ENCODE data around the gene GAGE12E. TPM values are rescaled to one million over a fixed set of nuclear protein-coding genes. Genes with fewer than 3 reads are reported as not detected.

Gene GAGE12E, protein sequence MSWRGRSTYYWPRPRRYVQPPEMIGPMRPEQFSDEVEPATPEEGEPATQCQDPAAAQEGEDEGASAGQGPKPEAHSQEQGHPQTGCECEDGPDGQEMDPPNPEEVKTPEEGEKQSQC
- total RNA-seq (2022; extraction: Qiagen RNA extraction), result not detected in 5 replicates

DNA sequence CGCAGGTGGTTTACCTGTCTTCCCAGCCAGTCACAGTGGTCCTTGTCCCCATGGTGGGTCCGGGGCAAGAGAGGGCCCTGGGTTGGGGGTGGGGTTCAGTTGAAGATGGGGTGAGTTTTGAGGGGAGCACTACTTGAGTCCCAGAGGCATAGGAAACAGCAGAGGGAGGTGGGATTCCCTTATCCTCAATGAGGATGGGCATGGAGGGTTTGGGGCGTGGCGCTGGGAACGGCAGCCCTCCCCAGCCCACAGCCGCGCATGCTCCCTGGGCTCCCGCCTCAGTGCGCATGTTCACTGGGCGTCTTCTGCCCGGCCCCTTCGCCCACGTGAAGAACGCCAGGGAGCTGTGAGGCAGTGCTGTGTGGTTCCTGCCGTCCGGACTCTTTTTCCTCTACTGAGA is at the start of gene GAGE12E:
TSS of gene GAGE12E (plus strand) at position 301 of the 400 bp plus-strand sequence. CDS start 1,155 bp downstream, outside the sequence.

DNA sequence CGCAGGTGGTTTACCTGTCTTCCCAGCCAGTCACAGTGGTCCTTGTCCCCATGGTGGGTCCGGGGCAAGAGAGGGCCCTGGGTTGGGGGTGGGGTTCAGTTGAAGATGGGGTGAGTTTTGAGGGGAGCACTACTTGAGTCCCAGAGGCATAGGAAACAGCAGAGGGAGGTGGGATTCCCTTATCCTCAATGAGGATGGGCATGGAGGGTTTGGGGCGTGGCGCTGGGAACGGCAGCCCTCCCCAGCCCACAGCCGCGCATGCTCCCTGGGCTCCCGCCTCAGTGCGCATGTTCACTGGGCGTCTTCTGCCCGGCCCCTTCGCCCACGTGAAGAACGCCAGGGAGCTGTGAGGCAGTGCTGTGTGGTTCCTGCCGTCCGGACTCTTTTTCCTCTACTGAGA is 19.2 kb upstream of the GAGE12E start, which contains the start of gene GAGE12C:
TSS of gene GAGE12C (plus strand) at position 301 of the 400 bp plus-strand sequence. CDS start 1,155 bp downstream, outside the sequence.

DNA sequence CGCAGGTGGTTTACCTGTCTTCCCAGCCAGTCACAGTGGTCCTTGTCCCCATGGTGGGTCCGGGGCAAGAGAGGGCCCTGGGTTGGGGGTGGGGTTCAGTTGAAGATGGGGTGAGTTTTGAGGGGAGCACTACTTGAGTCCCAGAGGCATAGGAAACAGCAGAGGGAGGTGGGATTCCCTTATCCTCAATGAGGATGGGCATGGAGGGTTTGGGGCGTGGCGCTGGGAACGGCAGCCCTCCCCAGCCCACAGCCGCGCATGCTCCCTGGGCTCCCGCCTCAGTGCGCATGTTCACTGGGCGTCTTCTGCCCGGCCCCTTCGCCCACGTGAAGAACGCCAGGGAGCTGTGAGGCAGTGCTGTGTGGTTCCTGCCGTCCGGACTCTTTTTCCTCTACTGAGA is 9.7 kb upstream of the GAGE12E start, which contains the start of gene GAGE12D:
TSS of gene GAGE12D (plus strand) at position 301 of the 400 bp plus-strand sequence. CDS start 1,155 bp downstream, outside the sequence.

DNA sequence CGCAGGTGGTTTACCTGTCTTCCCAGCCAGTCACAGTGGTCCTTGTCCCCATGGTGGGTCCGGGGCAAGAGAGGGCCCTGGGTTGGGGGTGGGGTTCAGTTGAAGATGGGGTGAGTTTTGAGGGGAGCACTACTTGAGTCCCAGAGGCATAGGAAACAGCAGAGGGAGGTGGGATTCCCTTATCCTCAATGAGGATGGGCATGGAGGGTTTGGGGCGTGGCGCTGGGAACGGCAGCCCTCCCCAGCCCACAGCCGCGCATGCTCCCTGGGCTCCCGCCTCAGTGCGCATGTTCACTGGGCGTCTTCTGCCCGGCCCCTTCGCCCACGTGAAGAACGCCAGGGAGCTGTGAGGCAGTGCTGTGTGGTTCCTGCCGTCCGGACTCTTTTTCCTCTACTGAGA is 9.5 kb downstream of the GAGE12E start, which contains the start of gene GAGE12F:
TSS of gene GAGE12F (plus strand) at position 301 of the 400 bp plus-strand sequence. CDS start 1,155 bp downstream, outside the sequence.

DNA sequence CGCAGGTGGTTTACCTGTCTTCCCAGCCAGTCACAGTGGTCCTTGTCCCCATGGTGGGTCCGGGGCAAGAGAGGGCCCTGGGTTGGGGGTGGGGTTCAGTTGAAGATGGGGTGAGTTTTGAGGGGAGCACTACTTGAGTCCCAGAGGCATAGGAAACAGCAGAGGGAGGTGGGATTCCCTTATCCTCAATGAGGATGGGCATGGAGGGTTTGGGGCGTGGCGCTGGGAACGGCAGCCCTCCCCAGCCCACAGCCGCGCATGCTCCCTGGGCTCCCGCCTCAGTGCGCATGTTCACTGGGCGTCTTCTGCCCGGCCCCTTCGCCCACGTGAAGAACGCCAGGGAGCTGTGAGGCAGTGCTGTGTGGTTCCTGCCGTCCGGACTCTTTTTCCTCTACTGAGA is 19.0 kb downstream of the GAGE12E start, which contains the start of gene GAGE12G:
TSS of gene GAGE12G (plus strand) at position 301 of the 400 bp plus-strand sequence. CDS start 1,155 bp downstream, outside the sequence.

DNA sequence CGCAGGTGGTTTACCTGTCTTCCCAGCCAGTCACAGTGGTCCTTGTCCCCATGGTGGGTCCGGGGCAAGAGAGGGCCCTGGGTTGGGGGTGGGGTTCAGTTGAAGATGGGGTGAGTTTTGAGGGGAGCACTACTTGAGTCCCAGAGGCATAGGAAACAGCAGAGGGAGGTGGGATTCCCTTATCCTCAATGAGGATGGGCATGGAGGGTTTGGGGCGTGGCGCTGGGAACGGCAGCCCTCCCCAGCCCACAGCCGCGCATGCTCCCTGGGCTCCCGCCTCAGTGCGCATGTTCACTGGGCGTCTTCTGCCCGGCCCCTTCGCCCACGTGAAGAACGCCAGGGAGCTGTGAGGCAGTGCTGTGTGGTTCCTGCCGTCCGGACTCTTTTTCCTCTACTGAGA is 28.6 kb downstream of the GAGE12E start, which contains the start of gene GAGE12H:
TSS of gene GAGE12H (plus strand) at position 301 of the 400 bp plus-strand sequence. CDS start 1,155 bp downstream, outside the sequence.

DNA sequence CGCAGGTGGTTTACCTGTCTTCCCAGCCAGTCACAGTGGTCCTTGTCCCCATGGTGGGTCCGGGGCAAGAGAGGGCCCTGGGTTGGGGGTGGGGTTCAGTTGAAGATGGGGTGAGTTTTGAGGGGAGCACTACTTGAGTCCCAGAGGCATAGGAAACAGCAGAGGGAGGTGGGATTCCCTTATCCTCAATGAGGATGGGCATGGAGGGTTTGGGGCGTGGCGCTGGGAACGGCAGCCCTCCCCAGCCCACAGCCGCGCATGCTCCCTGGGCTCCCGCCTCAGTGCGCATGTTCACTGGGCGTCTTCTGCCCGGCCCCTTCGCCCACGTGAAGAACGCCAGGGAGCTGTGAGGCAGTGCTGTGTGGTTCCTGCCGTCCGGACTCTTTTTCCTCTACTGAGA is 38.1 kb downstream of the GAGE12E start, which contains the start of gene GAGE2A:
TSS of gene GAGE2A (plus strand) at position 301 of the 400 bp plus-strand sequence. CDS start 1,155 bp downstream, outside the sequence.

DNA sequence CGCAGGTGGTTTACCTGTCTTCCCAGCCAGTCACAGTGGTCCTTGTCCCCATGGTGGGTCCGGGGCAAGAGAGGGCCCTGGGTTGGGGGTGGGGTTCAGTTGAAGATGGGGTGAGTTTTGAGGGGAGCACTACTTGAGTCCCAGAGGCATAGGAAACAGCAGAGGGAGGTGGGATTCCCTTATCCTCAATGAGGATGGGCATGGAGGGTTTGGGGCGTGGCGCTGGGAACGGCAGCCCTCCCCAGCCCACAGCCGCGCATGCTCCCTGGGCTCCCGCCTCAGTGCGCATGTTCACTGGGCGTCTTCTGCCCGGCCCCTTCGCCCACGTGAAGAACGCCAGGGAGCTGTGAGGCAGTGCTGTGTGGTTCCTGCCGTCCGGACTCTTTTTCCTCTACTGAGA is 47.6 kb downstream of the GAGE12E start, which contains the start of gene GAGE1:
TSS of gene GAGE1 (plus strand) at position 301 of the 400 bp plus-strand sequence. CDS start 1,155 bp downstream, outside the sequence.

Other genes starting within 250 kb of the GAGE12E start
- not detected in 5 replicates for gene GAGE10, start 247.6 kb upstream of the GAGE12E start, total RNA-seq (2022; extraction: Qiagen RNA extraction)
- not detected in 5 replicates for gene GAGE12J, start 229.3 kb upstream of the GAGE12E start, total RNA-seq (2022; extraction: Qiagen RNA extraction)
- 0.17 TPM in 1 of 5 replicates, not detected in the others for gene GAGE13, start 219.7 kb upstream of the GAGE12E start, total RNA-seq (2022; extraction: Qiagen RNA extraction)
- gene GAGE12C, start 19.1 kb upstream of the GAGE12E start, total RNA-seq (2022; extraction: Qiagen RNA extraction), result not detected in 5 replicates
- gene GAGE12D, start 9.6 kb upstream of the GAGE12E start, total RNA-seq (2022; extraction: Qiagen RNA extraction), result not detected in 5 replicates
- gene GAGE12F, start 9.6 kb downstream of the GAGE12E start, total RNA-seq (2022; extraction: Qiagen RNA extraction), result not detected in 5 replicates
- gene GAGE12G, start 19.1 kb downstream of the GAGE12E start, total RNA-seq (2022; extraction: Qiagen RNA extraction), result not detected in 5 replicates
- not detected in 5 replicates for gene GAGE12H, start 28.7 kb downstream of the GAGE12E start, total RNA-seq (2022; extraction: Qiagen RNA extraction)
- not detected in 5 replicates for gene GAGE2A, start 38.2 kb downstream of the GAGE12E start, total RNA-seq (2022; extraction: Qiagen RNA extraction)
- gene GAGE1, start 47.7 kb downstream of the GAGE12E start, total RNA-seq (2022; extraction: Qiagen RNA extraction), result not detected in 5 replicates
- 0.25 to 0.31 TPM in 2 of 5 replicates, not detected in the others for gene PAGE1, start 144.7 kb downstream of the GAGE12E start, total RNA-seq (2022; extraction: Qiagen RNA extraction)